Stromal cell of bone marrow (primary cell): ENCODE data around the gene RABGGTA.

Experiments
- DNase-seq: peaks from one replicate; pipeline ENCODE4 v3.0.0-alpha.2; 2012; ENCODE audit warnings: low read depth

RABGGTA gene

GRCh38 chr14:24304019-24304387 lies 32.6 kb upstream of the RABGGTA start:
- no peak for DNase-seq

GRCh38 chr14:24300326-24300980 lies 29.1 kb upstream of the RABGGTA start:
- no peak for DNase-seq

- peak; percentile 71 for DNase-seq
Measured at GRCh38 chr14:24299255-24300191, 28.1 kb upstream of the RABGGTA start, which contains the start of the genes DHRS1 and NOP9. Gene DHRS1 (minus strand): TSS chr14:24299780. CDS start chr14:24299106, 674 bp downstream. Gene NOP9 (plus strand): TSS chr14:24299850. CDS start chr14:24299955, 105 bp downstream.

- peak; percentile 50 for DNase-seq
Measured at GRCh38 chr14:24298892-24299254, 27.5 kb upstream of the RABGGTA start.

- DNase-seq, result no peak
Measured at GRCh38 chr14:24297190-24297964, 26.0 kb upstream of the RABGGTA start.

GRCh38 chr14:24296341-24297157 lies 25.2 kb upstream of the RABGGTA start:
- DNase-seq, result peak; percentile 85

GRCh38 chr14:24293525-24293924 lies 22.1 kb upstream of the RABGGTA start:
- DNase-seq, result no peak

- DNase-seq, result no peak
Measured at GRCh38 chr14:24292118-24292807, 20.9 kb upstream of the RABGGTA start.

GRCh38 chr14:24291446-24292117 lies 20.2 kb upstream of the RABGGTA start:
- DNase-seq, result no peak

- DNase-seq, result no peak
Measured at GRCh38 chr14:24290746-24291145, 19.3 kb upstream of the RABGGTA start.

GRCh38 chr14:24289649-24290280 lies 18.4 kb upstream of the RABGGTA start:
- no peak for DNase-seq

GRCh38 chr14:24286996-24287395 lies 15.6 kb upstream of the RABGGTA start:
- no peak for DNase-seq

GRCh38 chr14:24285351-24285750 lies 14.0 kb upstream of the RABGGTA start:
- DNase-seq, result no peak

GRCh38 chr14:24284501-24285035 lies 13.2 kb upstream of the RABGGTA start:
- DNase-seq, result no peak

- no peak for DNase-seq
Measured at GRCh38 chr14:24283796-24284460, 12.5 kb upstream of the RABGGTA start.

GRCh38 chr14:24282736-24283135 lies 11.3 kb upstream of the RABGGTA start:
- no peak for DNase-seq

GRCh38 chr14:24281636-24282035 lies 10.2 kb upstream of the RABGGTA start:
- DNase-seq, result no peak

GRCh38 chr14:24280797-24281460 lies 9.5 kb upstream of the RABGGTA start:
- peak; percentile 54 for DNase-seq
